Chondrocyte (in vitro differentiated cells): ENCODE data around the gene CUL4A. TPM values are rescaled to one million over a fixed set of nuclear protein-coding genes. Genes with fewer than 3 reads are reported as not detected.

Source experiments
- DNase-seq: peaks from one replicate; pipeline ENCODE4 v3.0.0; 2021; ENCODE audit warnings: mixed read lengths, low spot score
- H3K27ac Mint-ChIP-seq: one replicate; pipeline ENCODE4 v1.8.0; 2021; ENCODE audit warnings: mild to moderate bottlenecking, moderate library complexity, mixed read lengths; ENCODE audit not compliant: unreplicated experiment
- H3K27me3 Mint-ChIP-seq: 2 replicates; pipeline ENCODE4 v1.8.0; 2021; ENCODE audit warnings: low read depth, mixed read lengths
- H3K36me3 Mint-ChIP-seq: 2 replicates; pipeline ENCODE4 v1.8.0; 2021; ENCODE audit warnings: low read depth, mixed read lengths
- H3K4me1 Mint-ChIP-seq: 2 replicates; pipeline ENCODE4 v1.8.0; 2021; ENCODE audit warnings: low read depth, mild to moderate bottlenecking, mixed read lengths
- H3K4me3 Mint-ChIP-seq: one replicate; pipeline ENCODE4 v1.8.0; 2021; ENCODE audit warnings: mild to moderate bottlenecking, moderate library complexity, mixed read lengths; ENCODE audit not compliant: unreplicated experiment
- H3K9me3 Mint-ChIP-seq: 2 replicates; pipeline ENCODE4 v1.8.0; 2021; ENCODE audit warnings: low read depth, mixed read lengths
- microRNA-seq: library from miRNA; unstranded; fragments of <30 nt; microRNA quantifications from one replicate; pipeline ENCODE4 v1.2.0, GENCODE V29; 2020; ENCODE audit warnings: borderline number of aligned reads
- total RNA-seq: library from RNA; stranded (reverse); gene quantifications from 3 replicates; pipeline ENCODE4 v1.2.1, GENCODE V29; 2021
- TF ChIP-seq, protein P1 (sequence below): fragments of 200-600 bp; sonication (generic); IDR thresholded peaks from 2 replicates; pipeline ENCODE4 v1.5.0; 2021; ENCODE audit warnings: antibody characterized with exemption, mild to moderate bottlenecking, moderate library complexity

CUL4A gene
- total RNA-seq, 1 donor from 2014 or later, result 64.6 TPM

GRCh38 chr13:113315992-113316391 is 106.6 kb downstream of the CUL4A start:
- H3K27me3 Mint-ChIP-seq, result no peaks in the 10 kb centered on the region
- no peak overlapping the region for H3K27ac Mint-ChIP-seq
- peaks cover 20% of the 10 kb centered on the region for H3K36me3 Mint-ChIP-seq
- TF ChIP-seq, protein P1, sequence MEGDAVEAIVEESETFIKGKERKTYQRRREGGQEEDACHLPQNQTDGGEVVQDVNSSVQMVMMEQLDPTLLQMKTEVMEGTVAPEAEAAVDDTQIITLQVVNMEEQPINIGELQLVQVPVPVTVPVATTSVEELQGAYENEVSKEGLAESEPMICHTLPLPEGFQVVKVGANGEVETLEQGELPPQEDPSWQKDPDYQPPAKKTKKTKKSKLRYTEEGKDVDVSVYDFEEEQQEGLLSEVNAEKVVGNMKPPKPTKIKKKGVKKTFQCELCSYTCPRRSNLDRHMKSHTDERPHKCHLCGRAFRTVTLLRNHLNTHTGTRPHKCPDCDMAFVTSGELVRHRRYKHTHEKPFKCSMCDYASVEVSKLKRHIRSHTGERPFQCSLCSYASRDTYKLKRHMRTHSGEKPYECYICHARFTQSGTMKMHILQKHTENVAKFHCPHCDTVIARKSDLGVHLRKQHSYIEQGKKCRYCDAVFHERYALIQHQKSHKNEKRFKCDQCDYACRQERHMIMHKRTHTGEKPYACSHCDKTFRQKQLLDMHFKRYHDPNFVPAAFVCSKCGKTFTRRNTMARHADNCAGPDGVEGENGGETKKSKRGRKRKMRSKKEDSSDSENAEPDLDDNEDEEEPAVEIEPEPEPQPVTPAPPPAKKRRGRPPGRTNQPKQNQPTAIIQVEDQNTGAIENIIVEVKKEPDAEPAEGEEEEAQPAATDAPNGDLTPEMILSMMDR, result no peak
- no peak overlapping the region for H3K4me3 Mint-ChIP-seq
- DNase-seq, result no peak
- no peaks in the 10 kb centered on the region for H3K9me3 Mint-ChIP-seq
- H3K4me1 Mint-ChIP-seq, result peaks cover 3% of the 10 kb centered on the region

Small RNA genes within 50 kb of the gene (microRNA-seq; reads per million reads assigned to microRNA genes)
- not detected for gene MIR8075

Other genes with a start within 250 kb of the CUL4A start
- gene MCF2L, start 240.4 kb upstream of the CUL4A start, total RNA-seq, result 6.7 to 8.0 TPM (median 7.6 TPM) in 3 replicates
- gene F7, start 103.8 kb upstream of the CUL4A start, total RNA-seq, result 0.34 to 0.85 TPM (median 0.60 TPM) in 3 replicates
- gene F10, start 86.8 kb upstream of the CUL4A start, total RNA-seq, result 1.9 to 2.0 TPM in 2 of 3 replicates, not detected in the other
- not detected in 3 replicates for gene PROZ, start 51.0 kb upstream of the CUL4A start, total RNA-seq
- 32.9 to 42.8 TPM (median 33.7 TPM) in 3 replicates for gene PCID2, start 944 bp upstream of the CUL4A start, total RNA-seq
- gene LAMP1, start 87.6 kb downstream of the CUL4A start, total RNA-seq, result 329 to 361 TPM (median 332 TPM) in 3 replicates
- gene GRTP1, start 154.5 kb downstream of the CUL4A start, total RNA-seq, result 1.3 to 1.7 TPM (median 1.7 TPM) in 3 replicates
- gene ADPRHL1, start 243.9 kb downstream of the CUL4A start, total RNA-seq, result 6.3 to 8.8 TPM (median 8.4 TPM) in 3 replicates